ENCODE data around the gene NUP62CL. TPM values are rescaled to one million over a fixed set of nuclear protein-coding genes. Genes with fewer than 3 reads are reported as not detected.

The NUP62CL gene
- total RNA-seq, 4 donors from 2014 or later = 0.68 to 5.5 (median 2.1) TPM

GRCh38 chrX:107123750-107124149 is 82.5 kb downstream of the NUP62CL start:
- Histone ChIP-seq H3K9me3 (no peaks in the 10 kb centered on the region), H3K4me1 (no peaks in the 10 kb centered on the region), H3K4me3 (no peak overlapping the region), H3K27ac (no peak overlapping the region), H3K27me3 (no peaks in the 10 kb centered on the region), H3K36me3 (no peaks in the 10 kb centered on the region)
- no peak for TF ChIP-seq CTCF (IDR thresholded peaks at IDR 0.05)
- no peak for TF ChIP-seq POLR2A (IDR thresholded peaks at IDR 0.05)
- no peak for DNase-seq
- intact Hi-C loops (cut with DNase I) = no loop called here

GRCh38 chrX:107119283-107119682 is 87.0 kb downstream of the NUP62CL start:
- Histone ChIP-seq H3K27ac (peak overlapping the region in 3 of 4 donors; percentile 67 to 82 (median 76)), H3K36me3 (peaks cover 0 to 24% (median 0%) of the 10 kb centered on the region in 3 donors), H3K4me3 (peak overlapping the region in 2 of 4 donors; percentile 63 to 73), H3K9me3 (no peaks in the 10 kb centered on the region), H3K4me1 (peaks cover 0 to 12% (median 0%) of the 10 kb centered on the region in 3 donors), H3K27me3 (no peaks in the 10 kb centered on the region)
- DNase-seq = no peak
- intact Hi-C loops (cut with DNase I) = no loop called here
- no peak for TF ChIP-seq CTCF (IDR thresholded peaks at IDR 0.05)
- WGBS, 2 donors = 82 to 93% methylated on average over 1 of the region's 1 CpG

GRCh38 chrX:107118322-107119147 is 87.7 kb downstream of the NUP62CL start, which contains the start of gene RBM41:
RBM41 (minus strand) TSS chrX:107118822; CDS start chrX:107118773, 49 bp downstream.
- DNase-seq = peak; percentile 25
- TF ChIP-seq POLR2A (IDR thresholded peaks at IDR 0.05) (no peak), CTCF (IDR thresholded peaks at IDR 0.05) (no peak)
- Histone ChIP-seq H3K4me1 (peaks cover 0 to 12% (median 0%) of the 10 kb centered on the region in 3 donors), H3K4me3 (peak within 1 kb of the TSS; percentile 54 to 73 (median 60)), H3K9me3 (no peaks in the 10 kb centered on the region), H3K36me3 (peaks cover 0 to 31% (median 0%) of the 10 kb centered on the region in 3 donors), H3K27ac (peak within 1 kb of the TSS; percentile 53 to 82 (median 72)), H3K27me3 (no peaks in the 10 kb centered on the region)
- WGBS, 2 donors = 1 to 26% methylated on average over 8 to 11 of the region's 37 CpGs
- intact Hi-C loops (cut with DNase I) = no loop called here

- TF ChIP-seq CTCF (IDR thresholded peaks at IDR 0.05) (no peak), POLR2A (IDR thresholded peaks at IDR 0.05) (no peak)
- Histone ChIP-seq H3K4me1 (peaks cover 0 to 12% (median 0%) of the 10 kb centered on the region in 3 donors), H3K27ac (peak overlapping the region; percentile 53 to 82 (median 72))
Observed at GRCh38 chrX:107117993-107118321, 88.3 kb downstream of the NUP62CL start.

GRCh38 chrX:107107459-107107858 is 98.8 kb downstream of the NUP62CL start:
- intact Hi-C loops (cut with DNase I) = no loop called here
- WGBS, 2 donors = 90 to 100% methylated on average over 1 of the region's 1 CpG
- Histone ChIP-seq H3K27me3 (no peaks in the 10 kb centered on the region), H3K9me3 (no peaks in the 10 kb centered on the region), H3K4me3 (no peak overlapping the region), H3K27ac (no peak overlapping the region), H3K4me1 (no peaks in the 10 kb centered on the region), H3K36me3 (peaks cover 0 to 25% (median 0%) of the 10 kb centered on the region in 3 donors)
- DNase-seq = no peak
- TF ChIP-seq CTCF (IDR thresholded peaks at IDR 0.05) (no peak), POLR2A (IDR thresholded peaks at IDR 0.05) (no peak)

More at GRCh38 chrX:107117993-107118321, 88.3 kb downstream of the NUP62CL start:
- DNase-seq = no peak
- H3K36me3 ChIP-seq = peaks cover 0 to 37% (median 0%) of the 10 kb centered on the region in 3 donors
- 0 to 29% methylated on average over 2 to 5 of the region's 8 CpGs for WGBS, 2 donors
- H3K4me3 ChIP-seq = peak overlapping the region; percentile 54 to 73 (median 60)
- no peaks in the 10 kb centered on the region for H3K27me3 ChIP-seq
- intact Hi-C loops (cut with DNase I) = no loop called here
- H3K9me3 ChIP-seq = no peaks in the 10 kb centered on the region
